ENCODE measurements around the gene NBEA.

The NBEA gene

GRCh38 chr13:35016362-35017112 lies 74.5 kb downstream of the NBEA start:
- H2AK5ac ChIP-seq (ENCODE audit: low read length): no peak overlapping the region
- no peak overlapping the region for H2BK12ac ChIP-seq (ENCODE audit: low read length)
- H3K4me2 ChIP-seq (ENCODE audit: low read length): no peak overlapping the region
- no peak overlapping the region for H3K18ac ChIP-seq (ENCODE audit: low read length)
- H3K79me1 ChIP-seq (ENCODE audit: low read length): no peaks in the 10 kb centered on the region
- WGBS (ENCODE audit: extremely low coverage, insufficient coverage, insufficient read length): no CpG with 5 or more reads among the region's 5 CpGs
- H2BK5ac ChIP-seq (ENCODE audit: low read depth, low read length, poor library complexity): no peak overlapping the region
- no peak overlapping the region for H3K27ac ChIP-seq (ENCODE audit: low read depth, low read length)
- H3K23ac ChIP-seq (ENCODE audit: low read length): no peak overlapping the region
- no peak overlapping the region for H4K12ac ChIP-seq (ENCODE audit: low read depth, low read length)
- no peak overlapping the region for H3K14ac ChIP-seq (ENCODE audit: low read length)
- H3K4ac ChIP-seq (ENCODE audit: low read depth, low read length): no peak overlapping the region
- H2AFZ ChIP-seq (ENCODE audit: insufficient read depth, low read length, poor library complexity): no peak overlapping the region
- H3K36me3 ChIP-seq (ENCODE audit: control insufficient read depth in 1 of 2, insufficient read depth in 2 of 2, low read length in 2 of 2): no peaks in the 10 kb centered on the region
- H4K8ac ChIP-seq (ENCODE audit: low read depth, low read length): no peak overlapping the region
- no peaks in the 10 kb centered on the region for H3K27me3 ChIP-seq (ENCODE audit: insufficient read depth, low read length)
- no peak for DNase-seq
- H3K9me3 ChIP-seq (ENCODE audit: insufficient read depth, low read depth, low read length): no peaks in the 10 kb centered on the region
- no peaks in the 10 kb centered on the region for H3K4me1 ChIP-seq (ENCODE audit: control insufficient read depth in 1 of 2, insufficient read depth in 2 of 2, low read length in 2 of 2)
- no peak overlapping the region for H4K91ac ChIP-seq (ENCODE audit: low read depth, low read length)
- H2BK120ac ChIP-seq (ENCODE audit: insufficient read depth, low read length, poor library complexity): no peak overlapping the region
- H3K9ac ChIP-seq (ENCODE audit: low read length): no peak overlapping the region
- H3K79me2 ChIP-seq (ENCODE audit: control insufficient read depth, insufficient read depth, low read length, poor library complexity): no peaks in the 10 kb centered on the region
- H3K4me3 ChIP-seq (ENCODE audit: low read depth, low read length): no peak overlapping the region

GRCh38 chr13:35025314-35025713 lies 83.2 kb downstream of the NBEA start:
- Histone ChIP-seq H3K4me1 (ENCODE audit: control insufficient read depth in 1 of 2, insufficient read depth in 2 of 2, low read length in 2 of 2) (no peaks in the 10 kb centered on the region), H3K9me3 (ENCODE audit: insufficient read depth, low read depth, low read length) (no peaks in the 10 kb centered on the region), H2AK5ac (ENCODE audit: low read length) (no peak overlapping the region), H3K4me2 (ENCODE audit: low read length) (no peak overlapping the region), H4K91ac (ENCODE audit: low read depth, low read length) (no peak overlapping the region), H3K36me3 (ENCODE audit: control insufficient read depth in 1 of 2, insufficient read depth in 2 of 2, low read length in 2 of 2) (no peaks in the 10 kb centered on the region), H3K27ac (ENCODE audit: low read depth, low read length) (no peak overlapping the region), H3K23ac (ENCODE audit: low read length) (no peak overlapping the region), H3K79me2 (ENCODE audit: control insufficient read depth, insufficient read depth, low read length, poor library complexity) (no peaks in the 10 kb centered on the region), H2BK5ac (ENCODE audit: low read depth, low read length, poor library complexity) (no peak overlapping the region), H2AFZ (ENCODE audit: insufficient read depth, low read length, poor library complexity) (no peak overlapping the region), H2BK120ac (ENCODE audit: insufficient read depth, low read length, poor library complexity) (no peak overlapping the region), H3K14ac (ENCODE audit: low read length) (no peak overlapping the region), H3K79me1 (ENCODE audit: low read length) (no peaks in the 10 kb centered on the region), H3K18ac (ENCODE audit: low read length) (no peak overlapping the region), H3K9ac (ENCODE audit: low read length) (no peak overlapping the region), H2BK12ac (ENCODE audit: low read length) (no peak overlapping the region), H3K27me3 (ENCODE audit: insufficient read depth, low read length) (no peaks in the 10 kb centered on the region), H3K4ac (ENCODE audit: low read depth, low read length) (no peak overlapping the region), H3K4me3 (ENCODE audit: low read depth, low read length) (no peak overlapping the region), H4K8ac (ENCODE audit: low read depth, low read length) (no peak overlapping the region), H4K12ac (ENCODE audit: low read depth, low read length) (no peak overlapping the region)
- peak in 1 of 2 donors; percentile 10 for DNase-seq
- no CpG with 5 or more reads among the region's 2 CpGs for WGBS (ENCODE audit: extremely low coverage, insufficient coverage, insufficient read length)

GRCh38 chr13:35028338-35028867 lies 86.3 kb downstream of the NBEA start:
- H3K4me2 ChIP-seq (ENCODE audit: low read length): no peak overlapping the region
- H2AFZ ChIP-seq (ENCODE audit: insufficient read depth, low read length, poor library complexity): no peak overlapping the region
- H3K36me3 ChIP-seq (ENCODE audit: control insufficient read depth in 1 of 2, insufficient read depth in 2 of 2, low read length in 2 of 2): no peaks in the 10 kb centered on the region
- no peak overlapping the region for H3K4me3 ChIP-seq (ENCODE audit: low read depth, low read length)
- H3K14ac ChIP-seq (ENCODE audit: low read length): no peak overlapping the region
- H2BK120ac ChIP-seq (ENCODE audit: insufficient read depth, low read length, poor library complexity): no peak overlapping the region
- H2BK12ac ChIP-seq (ENCODE audit: low read length): no peak overlapping the region
- no peak overlapping the region for H2AK5ac ChIP-seq (ENCODE audit: low read length)
- H3K79me1 ChIP-seq (ENCODE audit: low read length): no peaks in the 10 kb centered on the region
- H3K4me1 ChIP-seq (ENCODE audit: control insufficient read depth in 1 of 2, insufficient read depth in 2 of 2, low read length in 2 of 2): no peaks in the 10 kb centered on the region
- H2BK5ac ChIP-seq (ENCODE audit: low read depth, low read length, poor library complexity): no peak overlapping the region
- H3K4ac ChIP-seq (ENCODE audit: low read depth, low read length): no peak overlapping the region
- no peaks in the 10 kb centered on the region for H3K9me3 ChIP-seq (ENCODE audit: insufficient read depth, low read depth, low read length)
- DNase-seq: no peak
- H4K8ac ChIP-seq (ENCODE audit: low read depth, low read length): no peak overlapping the region
- no peak overlapping the region for H3K23ac ChIP-seq (ENCODE audit: low read length)
- WGBS (ENCODE audit: extremely low coverage, insufficient coverage, insufficient read length): no CpG with 5 or more reads among the region's 1 CpG
- H3K27me3 ChIP-seq (ENCODE audit: insufficient read depth, low read length): no peaks in the 10 kb centered on the region
- no peak overlapping the region for H3K9ac ChIP-seq (ENCODE audit: low read length)
- H3K18ac ChIP-seq (ENCODE audit: low read length): no peak overlapping the region
- no peak overlapping the region for H4K12ac ChIP-seq (ENCODE audit: low read depth, low read length)
- no peak overlapping the region for H3K27ac ChIP-seq (ENCODE audit: low read depth, low read length)
- no peak overlapping the region for H4K91ac ChIP-seq (ENCODE audit: low read depth, low read length)
- no peaks in the 10 kb centered on the region for H3K79me2 ChIP-seq (ENCODE audit: control insufficient read depth, insufficient read depth, low read length, poor library complexity)

- H3K23ac ChIP-seq (ENCODE audit: low read length): no peak overlapping the region
- WGBS (ENCODE audit: extremely low coverage, insufficient coverage, insufficient read length): no CpG with 5 or more reads among the region's 3 CpGs
Observed at GRCh38 chr13:35039012-35039411, 96.9 kb downstream of the NBEA start.

More at GRCh38 chr13:35039012-35039411, 96.9 kb downstream of the NBEA start:
- H2AK5ac ChIP-seq (ENCODE audit: low read length): no peak overlapping the region
- H3K27ac ChIP-seq (ENCODE audit: low read depth, low read length): no peak overlapping the region
- no peak overlapping the region for H4K91ac ChIP-seq (ENCODE audit: low read depth, low read length)
- no peak overlapping the region for H3K9ac ChIP-seq (ENCODE audit: low read length)
- no peak overlapping the region for H3K14ac ChIP-seq (ENCODE audit: low read length)
- DNase-seq: peak in 1 of 2 donors; percentile 9
- no peak overlapping the region for H4K12ac ChIP-seq (ENCODE audit: low read depth, low read length)
- no peak overlapping the region for H2AFZ ChIP-seq (ENCODE audit: insufficient read depth, low read length, poor library complexity)
- no peak overlapping the region for H3K18ac ChIP-seq (ENCODE audit: low read length)
- H2BK120ac ChIP-seq (ENCODE audit: insufficient read depth, low read length, poor library complexity): no peak overlapping the region
- no peak overlapping the region for H2BK5ac ChIP-seq (ENCODE audit: low read depth, low read length, poor library complexity)
- H3K9me3 ChIP-seq (ENCODE audit: insufficient read depth, low read depth, low read length): no peaks in the 10 kb centered on the region
- H3K4ac ChIP-seq (ENCODE audit: low read depth, low read length): no peak overlapping the region
- H3K36me3 ChIP-seq (ENCODE audit: control insufficient read depth in 1 of 2, insufficient read depth in 2 of 2, low read length in 2 of 2): no peaks in the 10 kb centered on the region
- no peaks in the 10 kb centered on the region for H3K4me1 ChIP-seq (ENCODE audit: control insufficient read depth in 1 of 2, insufficient read depth in 2 of 2, low read length in 2 of 2)
- no peak overlapping the region for H4K8ac ChIP-seq (ENCODE audit: low read depth, low read length)
- H3K4me3 ChIP-seq (ENCODE audit: low read depth, low read length): no peak overlapping the region
- no peaks in the 10 kb centered on the region for H3K79me2 ChIP-seq (ENCODE audit: control insufficient read depth, insufficient read depth, low read length, poor library complexity)
- no peaks in the 10 kb centered on the region for H3K79me1 ChIP-seq (ENCODE audit: low read length)
- H2BK12ac ChIP-seq (ENCODE audit: low read length): no peak overlapping the region
- no peak overlapping the region for H3K4me2 ChIP-seq (ENCODE audit: low read length)
- H3K27me3 ChIP-seq (ENCODE audit: insufficient read depth, low read length): no peaks in the 10 kb centered on the region
